COLO668 (cell line): ENCODE data around the gene CCDC8.
"Not testable (repeated sequence)": the region's sequence is repeated elsewhere in the genome, so short reads cannot be mapped to it uniquely, and the experiment has no call there.

Source experiments
- DNase-seq: peaks from one replicate; lab custom pipeline; 2025; ENCODE audit not compliant: unreplicated experiment; lab: John Stamatoyannopoulos, UW

CCDC8 gene

GRCh38 chr19:46413262-46414031 lies at the start of gene CCDC8:
Gene CCDC8, minus strand, starts transcription at chr19:46413564. Its CDS starts 754 bp downstream, at chr19:46412810.
- DNase-seq = peak; percentile 41

- DNase-seq = no peak
Observed at GRCh38 chr19:46461537-46461936, 48.2 kb upstream of the CCDC8 start.

DNA sequence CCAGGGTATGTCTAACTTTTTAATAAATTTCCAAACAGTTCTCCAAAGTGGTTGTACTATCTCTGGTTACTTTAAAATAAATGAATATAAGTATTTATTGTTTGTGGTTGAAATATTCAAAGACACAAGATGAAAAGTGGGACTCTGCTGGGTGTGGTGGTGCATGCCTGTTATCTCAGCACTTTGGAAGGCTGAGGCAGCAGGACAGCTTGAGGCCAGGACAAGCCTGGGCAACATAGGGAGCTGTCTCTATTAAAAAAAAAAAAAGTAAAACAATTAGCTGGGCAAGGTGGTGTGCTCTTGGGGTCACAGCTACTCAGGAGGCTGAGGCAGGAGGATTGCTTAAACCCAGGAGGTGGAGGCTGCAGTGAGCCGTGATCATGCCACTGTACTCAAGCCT lies 47.6 kb upstream of the CCDC8 start:
- no peak for DNase-seq

- no peak for DNase-seq
Observed at GRCh38 chr19:46460055-46460454, 46.7 kb upstream of the CCDC8 start.

- no peak for DNase-seq
Observed at GRCh38 chr19:46456930-46457329, 43.6 kb upstream of the CCDC8 start.

GRCh38 chr19:46454244-46454643 lies 40.9 kb upstream of the CCDC8 start:
- no peak for DNase-seq

GRCh38 chr19:46453661-46454060 lies 40.3 kb upstream of the CCDC8 start:
- DNase-seq = no peak

DNA sequence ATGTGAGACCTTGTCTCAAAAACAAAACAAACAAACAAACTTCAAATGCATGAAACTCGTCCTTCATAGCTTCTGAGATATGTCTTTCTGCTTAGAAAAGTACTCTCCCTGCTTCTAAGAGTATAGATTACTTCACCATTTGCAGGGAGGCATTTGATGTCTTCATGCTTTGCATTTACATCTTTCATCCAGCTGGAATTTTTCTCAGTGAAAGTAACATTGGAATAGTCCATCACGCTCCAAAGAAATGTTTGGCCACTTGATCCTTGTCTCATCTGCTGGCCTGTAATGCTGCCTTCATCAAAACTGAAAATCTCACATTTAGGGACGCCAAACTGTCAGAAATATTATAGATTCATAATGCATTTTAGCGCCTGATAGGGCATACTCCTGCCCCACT lies 38.8 kb upstream of the CCDC8 start:
- DNase-seq = no peak

- DNase-seq = no peak
Observed at GRCh38 chr19:46451352-46451751, 38.0 kb upstream of the CCDC8 start.

GRCh38 chr19:46450737-46451136 lies 37.4 kb upstream of the CCDC8 start:
- no peak for DNase-seq

GRCh38 chr19:46449228-46449627 lies 35.9 kb upstream of the CCDC8 start:
- no peak for DNase-seq

DNA sequence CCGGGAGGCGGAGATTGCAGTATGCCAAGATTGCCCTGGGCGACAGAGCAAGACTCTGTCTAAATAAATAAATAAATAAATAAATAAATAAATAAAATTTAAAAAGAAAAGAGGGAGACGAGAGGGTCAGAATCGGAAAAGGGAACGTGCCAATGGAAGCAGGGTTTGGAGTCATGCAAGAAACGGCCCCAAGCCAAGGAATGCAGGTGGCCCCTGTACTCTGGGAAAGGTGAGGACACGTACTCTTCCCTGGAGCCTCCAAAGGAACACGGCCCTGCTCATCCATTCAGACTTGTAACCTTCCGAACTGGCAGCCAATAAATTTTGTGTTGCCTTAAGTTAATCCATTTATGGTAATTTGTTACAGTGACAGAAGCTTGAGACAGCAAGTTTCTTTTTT lies 35.2 kb upstream of the CCDC8 start:
- DNase-seq = no peak

- DNase-seq = no peak
Observed at GRCh38 chr19:46447824-46448223, 34.5 kb upstream of the CCDC8 start.

GRCh38 chr19:46447006-46447405 lies 33.6 kb upstream of the CCDC8 start:
- DNase-seq = no peak

- DNase-seq = no peak
Observed at GRCh38 chr19:46446021-46446420, 32.7 kb upstream of the CCDC8 start.

- DNase-seq = no peak
Observed at GRCh38 chr19:46442808-46443450, 29.6 kb upstream of the CCDC8 start.

GRCh38 chr19:46441866-46442265 lies 28.5 kb upstream of the CCDC8 start:
- no peak for DNase-seq

DNA sequence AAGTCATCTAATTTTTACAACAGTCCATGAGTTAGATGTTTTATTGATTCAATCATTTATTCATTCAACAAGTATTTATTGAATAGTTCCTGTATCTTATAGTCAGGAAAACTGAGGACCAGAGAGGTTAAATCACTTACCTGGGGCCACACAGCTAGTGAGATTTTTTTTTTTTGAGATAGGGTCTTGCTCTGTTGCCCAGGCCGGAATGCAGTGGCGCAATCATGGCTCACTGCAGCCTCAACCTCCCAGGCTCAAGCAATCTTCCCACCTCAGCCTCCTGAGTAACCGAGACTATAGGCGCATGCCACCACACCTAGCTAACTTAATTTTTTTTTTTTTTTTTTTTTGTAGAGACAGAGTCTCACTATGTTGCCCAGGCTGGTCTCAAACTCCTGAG lies 22.3 kb upstream of the CCDC8 start:
- not testable (repeated sequence) for DNase-seq

GRCh38 chr19:46435009-46435408 lies 21.6 kb upstream of the CCDC8 start:
- no peak for DNase-seq

- not testable (repeated sequence) for DNase-seq
Observed at GRCh38 chr19:46433470-46433869, 20.1 kb upstream of the CCDC8 start.

GRCh38 chr19:46431824-46432223 lies 18.5 kb upstream of the CCDC8 start:
- DNase-seq = no peak

DNA sequence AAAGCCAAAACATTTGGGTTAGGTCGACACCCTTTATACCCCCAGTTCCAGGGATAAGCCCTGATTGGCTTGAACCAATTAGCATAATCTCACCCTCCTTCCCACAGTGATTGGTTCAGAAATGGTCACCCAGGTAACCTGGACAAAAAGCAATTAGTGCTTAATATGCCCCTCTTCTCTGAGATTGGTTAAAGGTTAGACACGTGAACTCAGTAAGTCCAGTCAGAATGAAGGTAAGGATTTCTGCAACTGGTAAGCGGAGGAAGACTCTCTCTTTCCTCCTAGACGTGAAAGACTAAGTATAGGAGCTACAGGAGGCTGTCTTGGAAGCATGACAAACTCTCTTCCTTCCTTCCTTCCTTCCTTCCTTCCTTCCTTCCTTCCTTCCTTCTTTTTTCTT lies 16.6 kb upstream of the CCDC8 start:
- no peak for DNase-seq
